AG10803 (cell line): ENCODE results near the gene TMEM19.

Experiments used
- DNase-seq: peaks from one replicate; pipeline ENCODE4 v3.0.0; 2010; ENCODE audit warnings: low read depth
- H3K4me3 ChIP-seq: 2 replicates; pipeline ENCODE4 v1.5.1; 2011; ENCODE audit warnings: mild to moderate bottlenecking, low read length, control low read depth
- CTCF ChIP-seq: conservative IDR thresholded peaks from 2 replicates; pipeline ENCODE4 v1.5.1; 2011; ENCODE audit warnings: mild to moderate bottlenecking, low read length, control low read depth, inconsistent platforms

TMEM19 gene

GRCh38 chr12:71655495-71655894 is 30.4 kb upstream of the TMEM19 start:
- TF ChIP-seq CTCF = no peak
- H3K4me3 ChIP-seq = no peak overlapping the region
- no peak for DNase-seq

- TF ChIP-seq CTCF = no peak
- H3K4me3 ChIP-seq = no peak overlapping the region
- no peak for DNase-seq
Measured at GRCh38 chr12:71655907-71656306, 30.0 kb upstream of the TMEM19 start.

- no peak overlapping the region for H3K4me3 ChIP-seq
- TF ChIP-seq CTCF = no peak
- no peak for DNase-seq
Measured at GRCh38 chr12:71656740-71657139, 29.1 kb upstream of the TMEM19 start.

GRCh38 chr12:71661977-71662530 is 23.8 kb upstream of the TMEM19 start:
- DNase-seq = peak; percentile 53
- no peak for TF ChIP-seq CTCF
- peak overlapping the region; percentile 92 for H3K4me3 ChIP-seq

GRCh38 chr12:71662849-71663560 is 22.9 kb upstream of the TMEM19 start:
- TF ChIP-seq CTCF = no peak
- peak overlapping the region; percentile 92 for H3K4me3 ChIP-seq
- peak; percentile 66 for DNase-seq

- H3K4me3 ChIP-seq = peak within 1 kb of the TSS; percentile 92
- peak; percentile 48 for TF ChIP-seq CTCF
- DNase-seq = peak; percentile 100
Measured at GRCh38 chr12:71663561-71664410, 22.1 kb upstream of the TMEM19 start, which contains the start of the genes THAP2 and ZFC3H1. TSS of gene THAP2 (plus strand) at chr12:71664301. CDS start at chr12:71664510, 209 bp downstream. TSS of gene ZFC3H1 (minus strand) at chr12:71663848. CDS start at chr12:71663610, 238 bp downstream.
